NCI-H1417 (cell line): Measurements from ENCODE around the gene DOCK2.
"Not testable (repeated sequence)": the region's sequence is repeated elsewhere in the genome, so short reads cannot be mapped to it uniquely, and the experiment has no call there.

ENCODE experiments used
- DNase-seq, 3 experiments: peaks; one replicate each; lab custom pipeline; 2025; lab: John Stamatoyannopoulos, UW

DOCK2 gene

DNA sequence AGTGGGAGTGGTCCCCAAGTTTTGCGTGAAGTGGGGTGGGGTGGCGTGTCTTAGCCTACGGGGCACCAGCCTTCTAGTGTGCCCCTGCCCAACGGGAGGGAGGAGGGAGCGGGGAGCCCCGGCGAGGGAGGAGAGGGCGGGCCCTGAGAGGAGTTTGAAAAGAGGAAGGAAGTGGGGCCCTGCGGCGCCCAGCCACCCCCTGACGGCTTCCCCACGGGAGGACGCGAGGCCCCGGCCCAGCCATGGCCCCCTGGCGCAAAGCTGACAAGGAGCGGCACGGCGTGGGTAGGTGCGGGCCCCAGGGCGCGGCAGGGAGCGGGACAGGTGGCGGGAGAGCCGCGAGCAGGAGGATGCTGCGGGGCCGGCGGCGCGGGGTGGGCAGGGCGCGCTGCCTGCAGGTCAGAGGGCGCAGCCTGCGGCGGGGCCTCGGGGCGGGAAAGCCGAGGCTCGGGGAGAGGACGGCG is at the start of gene DOCK2:
Gene DOCK2 (plus strand): TSS at position 191 of the 464 bp plus-strand sequence. CDS start 52 bp downstream, at position 243.
- no peak for DNase-seq

DNA sequence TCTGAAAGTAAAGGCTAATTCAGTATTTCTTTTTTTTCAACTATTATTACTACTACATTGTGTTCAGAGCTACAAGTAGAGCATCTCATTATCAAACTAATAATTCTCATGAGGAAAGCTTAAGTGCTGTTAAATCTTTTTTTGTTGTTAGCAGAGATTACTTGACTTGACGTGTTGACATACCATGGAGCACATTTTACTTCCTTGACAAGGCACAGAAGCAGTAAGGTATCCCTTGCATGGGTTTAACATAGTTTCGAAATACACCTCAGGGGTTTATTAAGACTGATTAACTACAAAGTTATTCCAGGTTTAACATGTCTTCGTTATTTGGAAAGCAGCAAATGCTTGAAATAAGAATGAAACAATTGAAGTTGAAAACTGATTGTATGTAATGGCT is 46.5 kb upstream of the DOCK2 start:
- no peak for DNase-seq

DNA sequence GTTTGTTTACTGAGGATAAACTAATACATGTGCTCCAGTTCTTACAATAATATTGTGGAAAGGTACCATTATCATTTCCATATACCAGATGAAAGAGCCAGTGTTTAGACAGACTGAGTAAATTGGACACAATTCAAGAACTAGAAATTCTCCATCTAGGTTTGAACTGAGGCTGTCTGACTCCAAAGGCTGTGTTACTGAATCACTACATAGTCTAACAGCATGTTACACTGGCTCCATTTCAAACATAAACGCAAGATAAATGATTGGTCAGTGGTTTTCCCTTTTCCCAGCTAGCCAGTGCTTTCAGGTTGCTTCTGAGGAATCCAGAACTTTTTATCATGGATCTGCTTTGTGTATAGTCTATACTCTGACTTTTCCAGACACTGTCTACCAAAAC is 45.4 kb upstream of the DOCK2 start:
- no peak for DNase-seq

DNA sequence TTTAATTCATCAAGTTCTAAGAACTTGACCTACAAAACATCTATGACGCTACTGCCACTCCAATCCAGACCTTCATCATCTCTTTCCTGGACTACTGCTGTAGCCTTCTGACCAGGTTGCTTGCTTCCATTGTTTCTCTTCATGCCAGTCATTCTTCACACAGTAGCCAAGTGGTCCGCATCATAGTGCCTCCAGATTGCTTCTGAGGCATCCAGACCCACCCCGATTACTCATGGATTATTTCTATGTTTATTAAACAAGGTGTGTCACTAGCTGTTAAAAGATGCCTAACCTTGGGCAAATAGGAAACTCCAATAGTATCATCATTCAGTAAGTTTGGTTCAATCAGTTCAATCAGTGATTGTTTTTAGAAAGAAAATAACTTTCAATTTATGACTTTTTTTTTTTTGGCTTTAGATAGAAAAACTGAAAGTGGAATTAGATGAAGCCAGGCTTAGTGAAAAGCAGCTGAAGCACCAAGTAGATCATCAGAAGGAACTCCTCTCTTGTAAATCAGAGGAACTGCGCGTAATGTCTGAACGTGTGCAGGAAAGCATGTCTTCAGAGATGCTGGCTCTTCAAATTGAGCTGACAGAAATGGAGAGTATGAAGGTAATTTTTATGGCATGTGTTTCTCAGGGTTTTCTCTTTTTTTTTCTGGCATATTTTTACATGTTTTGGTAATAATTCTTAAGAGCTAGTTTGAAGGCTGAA is 44.0 kb upstream of the DOCK2 start:
- no peak for DNase-seq

DNA sequence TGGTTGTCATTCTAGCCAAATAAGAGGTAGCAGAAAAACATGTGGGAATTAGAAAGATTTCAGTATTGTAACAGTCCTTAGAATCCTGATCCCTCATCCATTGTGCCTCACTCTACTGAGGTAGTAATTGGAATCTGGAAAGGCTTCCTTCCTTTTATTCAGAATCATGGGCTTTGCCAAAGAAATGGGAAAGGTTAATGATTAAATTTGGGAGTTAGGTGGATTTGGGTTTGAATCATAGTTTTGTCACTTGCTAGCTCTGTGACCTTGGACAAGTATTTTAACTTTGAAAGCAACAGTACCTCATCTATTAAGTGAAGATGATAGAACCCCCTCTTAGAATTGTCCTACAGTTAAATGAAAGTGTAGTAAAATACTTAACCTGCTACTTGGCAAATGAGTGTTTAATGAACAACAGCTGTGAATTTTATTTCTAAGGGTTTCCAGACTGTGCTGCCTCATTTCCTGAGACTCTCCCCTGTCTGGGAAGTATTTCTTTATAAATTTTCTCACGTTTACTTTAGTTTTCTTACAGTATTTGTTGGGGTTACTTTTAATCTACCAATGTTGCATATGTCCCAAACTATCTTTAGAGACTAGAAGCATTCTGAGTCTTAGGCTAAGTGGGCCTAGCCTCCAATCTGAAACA is 41.8 kb upstream of the DOCK2 start:
- DNase-seq: no peak

DNA sequence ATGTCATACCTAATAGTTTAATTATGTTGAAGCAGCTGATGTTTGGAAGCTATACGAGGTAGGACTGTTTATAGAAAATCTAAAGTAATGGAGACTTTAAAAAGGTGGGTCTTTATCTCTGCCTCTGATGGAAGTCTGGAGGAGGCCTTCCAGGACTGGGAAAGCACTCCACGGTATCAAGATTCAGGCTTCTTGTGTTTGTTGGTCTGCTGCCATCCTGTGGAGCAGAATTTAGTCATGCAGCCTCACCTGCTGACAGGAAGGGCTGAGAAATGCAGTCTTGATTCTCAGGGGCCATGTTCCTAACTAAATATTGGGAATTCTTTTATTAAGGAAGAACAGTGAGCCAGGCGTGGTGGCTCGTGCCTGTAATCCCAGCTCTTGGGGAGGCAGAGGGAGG is 37.6 kb upstream of the DOCK2 start:
- no peak for DNase-seq

DNA sequence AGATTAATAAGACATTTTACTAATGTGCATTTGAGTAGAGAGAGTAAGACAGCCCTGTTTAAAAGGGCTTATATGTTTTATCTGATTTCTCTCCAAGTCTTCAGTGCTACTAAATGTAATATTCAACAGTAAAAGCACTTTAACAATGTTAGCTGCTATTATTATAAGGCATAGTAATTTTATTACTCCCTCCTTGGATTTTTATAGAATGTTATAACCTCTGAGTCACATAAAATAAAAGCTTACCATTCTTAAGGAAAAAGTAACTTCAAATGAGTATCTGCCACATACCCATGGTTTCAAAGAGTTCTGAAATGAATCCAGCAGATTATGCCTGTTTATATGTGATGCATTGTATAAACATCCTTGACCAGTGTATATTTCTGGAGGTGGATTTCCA is 34.5 kb upstream of the DOCK2 start:
- no peak for DNase-seq

DNA sequence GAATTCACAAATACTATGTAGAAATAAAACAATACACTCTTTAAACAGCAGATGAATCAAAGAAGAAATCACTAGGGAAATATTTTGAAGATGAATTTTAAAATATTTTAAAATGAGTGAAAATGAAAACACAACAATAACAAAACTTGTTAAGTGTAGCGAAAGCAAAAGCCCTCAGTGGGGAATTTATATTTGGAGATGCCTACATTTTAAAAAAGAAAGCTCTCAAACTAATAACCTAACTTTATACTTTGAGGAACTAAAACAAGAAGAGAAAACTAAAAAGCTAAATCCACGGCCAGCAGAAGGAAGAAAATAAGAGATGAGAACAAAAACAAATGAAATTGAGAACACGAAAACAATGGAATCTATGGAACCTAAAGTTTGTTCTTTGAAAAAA is 30.8 kb upstream of the DOCK2 start:
- DNase-seq: no peak

DNA sequence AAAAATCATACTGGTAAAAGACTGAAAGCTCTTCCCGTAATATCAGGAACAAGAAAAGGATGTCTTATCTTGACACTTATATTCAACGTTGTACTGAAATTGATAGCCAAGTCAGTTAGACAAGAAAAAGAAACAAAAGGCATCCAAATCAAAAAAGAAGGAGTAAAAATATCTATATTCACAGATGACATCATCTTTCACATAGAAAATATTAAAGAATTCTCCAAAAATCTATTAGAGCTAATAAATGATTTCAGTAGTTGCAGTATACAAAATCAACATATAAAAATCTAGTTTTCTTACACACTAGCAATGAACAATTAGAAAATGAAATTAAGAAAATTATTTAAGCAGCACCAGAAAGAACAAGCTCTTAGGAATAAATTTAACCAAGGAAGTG is 29.2 kb upstream of the DOCK2 start:
- DNase-seq: no peak

DNA sequence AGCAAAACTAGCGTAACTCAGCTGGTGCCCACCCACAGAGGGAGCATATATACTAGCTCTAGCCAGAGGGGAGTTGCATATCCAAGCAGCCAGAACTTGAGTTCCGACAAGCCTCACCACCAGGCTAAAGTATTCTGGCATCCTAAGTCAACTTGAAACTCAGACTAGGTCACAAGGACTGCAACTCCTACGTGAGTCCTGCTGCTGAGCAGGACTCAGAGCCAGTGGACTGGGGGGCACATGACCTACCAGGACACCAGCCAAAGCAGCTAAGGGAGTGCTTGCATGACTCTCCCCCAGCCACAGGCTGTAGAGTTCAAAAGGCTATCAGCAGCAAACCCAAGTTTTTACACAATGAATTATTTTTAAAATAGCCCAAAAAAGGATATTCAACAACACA is 27.4 kb upstream of the DOCK2 start:
- no peak for DNase-seq

DNA sequence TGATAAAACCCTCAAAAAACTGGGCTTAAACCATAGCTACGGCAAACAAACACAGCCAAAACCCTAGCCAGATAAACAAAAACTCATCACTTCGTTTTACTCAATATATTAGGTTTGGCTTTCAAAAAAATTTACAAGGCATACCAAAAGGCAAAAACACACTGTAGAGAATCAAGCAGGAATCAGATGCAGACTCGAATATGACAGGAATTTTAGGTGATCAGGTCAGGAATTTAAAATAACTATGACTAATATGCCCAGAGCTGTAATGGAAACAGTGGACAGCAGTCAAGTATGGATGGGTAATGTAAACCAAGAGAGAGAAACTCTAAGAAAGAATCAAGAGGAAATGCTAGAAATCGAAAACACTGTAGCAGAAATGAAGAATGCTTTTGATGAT is 26.5 kb upstream of the DOCK2 start:
- DNase-seq: no peak

DNA sequence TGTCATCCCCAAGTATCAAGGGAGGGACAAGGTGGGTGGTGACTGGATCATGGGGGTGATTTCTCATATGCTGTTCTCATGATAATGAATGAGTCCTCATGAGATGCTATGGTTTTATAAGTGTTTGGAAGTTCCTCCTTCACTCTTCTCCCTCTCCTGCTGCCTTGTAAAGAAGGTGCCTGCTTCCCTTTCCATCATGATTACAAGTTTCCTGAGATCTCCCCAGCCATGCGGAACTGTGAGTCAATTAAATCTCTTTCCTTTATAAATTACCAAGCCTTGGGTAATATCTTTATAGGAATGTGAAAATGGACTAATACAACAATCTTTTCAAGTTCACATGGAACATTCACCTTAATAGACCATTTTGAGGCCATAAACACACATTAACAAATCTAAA is 21.5 kb upstream of the DOCK2 start:
- no peak for DNase-seq

DNA sequence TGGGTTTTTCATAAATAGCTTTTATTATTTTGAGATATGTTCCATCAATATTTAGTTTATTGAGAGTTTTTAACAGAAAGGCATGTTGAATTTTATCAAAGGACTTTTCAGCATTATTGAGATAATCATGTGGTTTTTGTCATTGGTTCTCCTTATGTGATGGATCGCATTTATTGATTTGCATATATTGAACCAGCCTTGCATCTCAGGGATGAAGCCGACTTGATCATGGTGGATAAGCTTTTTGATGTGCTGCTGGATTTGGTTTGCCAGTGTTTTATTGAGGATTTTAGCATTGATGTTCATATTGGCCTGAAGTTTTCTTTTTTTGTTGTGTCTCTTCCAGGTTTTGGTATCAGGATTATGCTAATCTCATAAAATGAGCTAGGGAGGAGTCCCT is 12.8 kb upstream of the DOCK2 start:
- not testable (repeated sequence) for DNase-seq

DNA sequence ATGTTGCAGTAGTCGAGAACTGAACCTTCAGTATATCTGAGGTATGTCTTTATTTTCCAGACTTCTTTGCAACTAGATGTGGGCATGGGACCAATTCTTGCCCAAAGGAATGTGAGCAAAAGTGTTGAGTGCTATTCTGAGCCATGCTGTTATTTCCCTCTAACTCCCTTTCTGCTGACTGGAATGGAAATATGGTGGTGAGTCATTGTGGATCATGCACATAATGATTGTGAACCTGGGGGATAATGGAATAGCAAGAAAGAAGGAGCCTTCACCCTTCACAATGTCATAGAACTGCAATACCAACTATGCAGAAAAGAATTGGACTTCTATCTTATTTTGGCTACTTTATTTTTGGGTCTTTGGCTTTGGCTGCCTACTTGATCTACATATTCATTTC is 10.3 kb upstream of the DOCK2 start:
- DNase-seq: no peak

DNA sequence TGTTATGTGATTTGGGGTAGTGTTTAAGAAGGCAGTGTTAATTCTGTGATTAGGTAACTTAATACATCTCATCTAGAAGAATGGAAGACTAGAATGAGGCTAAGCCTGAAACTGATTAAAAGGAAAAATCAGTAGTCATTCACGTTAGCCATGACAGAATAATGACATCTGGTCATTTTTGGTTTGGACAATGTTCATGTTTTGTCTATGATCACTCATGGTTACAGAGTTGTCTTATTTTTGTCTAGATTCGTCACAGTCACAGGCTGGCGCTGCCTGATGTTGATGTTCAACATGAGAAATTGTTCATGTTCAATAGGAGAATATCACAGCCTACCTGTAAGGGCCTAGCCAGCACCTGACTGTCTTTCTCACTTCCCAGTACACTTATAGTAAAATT is 9.5 kb upstream of the DOCK2 start:
- DNase-seq: no peak

DNA sequence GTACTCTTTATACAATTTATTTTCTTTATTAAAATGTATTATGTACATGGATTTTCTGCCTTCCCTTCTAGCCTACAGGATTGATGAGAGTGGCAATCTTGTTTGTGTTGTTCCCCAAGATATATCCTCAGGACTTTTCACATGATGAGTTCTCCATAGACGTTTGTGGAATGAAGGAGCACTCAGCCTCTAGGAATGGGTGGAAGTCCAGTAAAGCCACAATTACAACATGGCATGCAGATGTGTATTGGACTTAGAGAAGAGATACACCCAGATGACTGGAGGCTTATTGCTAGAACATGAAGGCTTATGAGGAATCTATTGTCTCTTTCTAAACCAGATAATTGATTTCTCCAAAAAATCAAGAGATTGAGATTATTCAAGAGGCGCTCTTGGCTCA is 8.2 kb upstream of the DOCK2 start:
- DNase-seq: no peak

DNA sequence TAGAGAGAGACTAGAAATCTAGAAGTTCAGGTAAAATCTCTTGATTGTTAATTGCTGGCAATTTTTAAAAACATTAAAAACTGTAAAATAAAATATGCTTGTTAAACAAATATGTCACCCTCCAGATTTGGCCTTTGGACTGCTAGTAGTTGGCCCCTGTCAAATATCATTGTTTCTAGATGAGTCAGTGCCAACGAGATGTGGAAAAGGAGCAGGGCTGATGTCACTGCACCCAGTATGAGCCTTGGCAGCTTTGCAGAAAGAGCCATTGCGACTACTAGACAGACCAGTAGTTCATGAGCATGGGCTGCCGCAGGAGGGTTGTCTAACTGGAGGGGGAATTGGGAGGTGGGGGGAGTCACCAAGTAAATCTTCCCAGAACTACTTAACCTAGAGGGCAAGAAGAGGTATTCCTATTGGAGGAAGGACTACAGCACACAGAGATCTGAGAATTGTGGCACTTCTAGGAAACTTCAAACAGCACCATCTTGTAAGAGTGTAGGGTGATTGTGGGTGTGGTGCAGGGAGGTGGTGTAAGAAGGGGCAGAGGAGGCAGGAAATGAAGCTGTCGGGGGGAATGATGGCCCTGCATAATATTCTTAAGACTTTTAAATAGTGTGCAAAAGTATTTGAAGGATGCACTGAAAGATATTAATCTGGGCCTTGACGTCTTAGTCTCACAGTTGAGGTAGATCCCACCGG is 7.1 kb upstream of the DOCK2 start:
- no peak for DNase-seq

DNA sequence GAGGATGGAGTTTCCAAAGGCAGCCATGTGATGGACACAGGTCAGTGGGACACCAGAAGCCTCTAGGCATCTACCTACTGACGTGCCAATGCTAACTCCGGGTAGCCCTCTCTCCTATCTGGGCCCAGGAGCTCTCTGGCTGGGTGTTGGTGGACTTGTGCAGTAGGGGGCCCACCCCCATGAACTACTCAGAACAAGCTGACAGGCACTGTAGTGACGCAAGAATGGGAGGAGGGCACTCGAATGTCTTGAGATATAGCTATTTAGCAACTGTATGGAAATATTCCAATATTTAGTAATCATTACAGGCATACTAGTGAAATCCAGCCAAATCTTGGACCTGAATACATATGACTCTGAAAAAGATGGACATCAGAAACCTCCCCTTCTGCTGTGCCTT is 5.7 kb upstream of the DOCK2 start:
- no peak for DNase-seq

DNA sequence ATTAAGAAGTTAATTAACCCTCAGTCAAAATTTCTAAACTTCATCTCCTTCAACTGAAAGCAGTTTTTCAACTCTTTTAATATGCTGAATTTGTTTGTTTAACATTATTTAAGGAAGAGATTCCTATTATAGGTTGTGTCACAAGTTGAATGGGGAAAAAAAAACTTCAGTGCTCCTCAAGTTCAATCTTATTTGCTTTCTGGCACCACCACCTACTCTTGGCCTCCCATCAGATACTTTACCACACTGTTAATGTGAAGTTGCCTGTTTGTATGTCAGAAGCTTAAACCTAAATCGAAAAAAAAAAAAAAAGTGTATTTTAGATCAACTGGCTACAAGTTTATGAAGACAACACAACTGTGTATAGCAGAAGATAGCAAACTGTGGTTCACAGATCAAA is 4.1 kb upstream of the DOCK2 start:
- no peak for DNase-seq

DNA sequence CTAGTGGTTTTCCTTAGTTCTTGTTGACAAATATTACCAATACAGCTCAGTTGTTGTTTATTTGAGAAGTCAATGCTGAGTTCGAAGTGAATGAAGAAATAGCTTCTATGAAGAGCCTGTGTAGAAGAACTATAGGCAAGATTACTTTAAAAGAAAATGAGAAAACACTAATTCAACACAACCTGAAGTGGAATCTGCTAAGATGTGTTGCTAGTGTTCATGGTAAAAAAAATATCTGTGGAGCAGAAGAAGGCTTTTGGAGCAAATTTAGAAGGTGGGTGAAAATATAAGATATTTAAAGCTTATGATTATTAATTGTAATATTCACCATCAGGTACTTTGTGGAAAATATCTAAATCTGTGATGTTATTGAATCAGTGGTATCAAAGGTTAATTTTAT is 2.5 kb upstream of the DOCK2 start:
- DNase-seq: no peak

DNA sequence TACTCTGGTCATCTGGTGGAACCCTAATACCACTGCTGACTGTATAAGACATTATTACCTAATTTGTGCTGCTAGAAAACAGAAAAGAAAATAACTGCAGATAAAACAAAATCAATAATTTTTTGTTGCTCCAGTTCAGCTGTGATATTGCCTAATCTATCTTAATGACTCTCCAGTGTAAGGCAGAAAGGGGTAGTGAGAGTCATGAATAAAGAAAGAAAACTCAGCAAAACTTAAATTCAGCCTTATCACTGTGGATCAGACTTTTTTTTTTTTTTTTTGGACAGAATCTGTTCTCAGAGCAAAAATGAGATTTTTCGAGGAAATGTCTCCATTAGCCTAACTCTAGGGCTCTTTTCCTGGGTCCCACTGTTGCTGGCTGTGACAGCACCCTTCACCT is 1.1 kb upstream of the DOCK2 start:
- no peak for DNase-seq

DNA sequence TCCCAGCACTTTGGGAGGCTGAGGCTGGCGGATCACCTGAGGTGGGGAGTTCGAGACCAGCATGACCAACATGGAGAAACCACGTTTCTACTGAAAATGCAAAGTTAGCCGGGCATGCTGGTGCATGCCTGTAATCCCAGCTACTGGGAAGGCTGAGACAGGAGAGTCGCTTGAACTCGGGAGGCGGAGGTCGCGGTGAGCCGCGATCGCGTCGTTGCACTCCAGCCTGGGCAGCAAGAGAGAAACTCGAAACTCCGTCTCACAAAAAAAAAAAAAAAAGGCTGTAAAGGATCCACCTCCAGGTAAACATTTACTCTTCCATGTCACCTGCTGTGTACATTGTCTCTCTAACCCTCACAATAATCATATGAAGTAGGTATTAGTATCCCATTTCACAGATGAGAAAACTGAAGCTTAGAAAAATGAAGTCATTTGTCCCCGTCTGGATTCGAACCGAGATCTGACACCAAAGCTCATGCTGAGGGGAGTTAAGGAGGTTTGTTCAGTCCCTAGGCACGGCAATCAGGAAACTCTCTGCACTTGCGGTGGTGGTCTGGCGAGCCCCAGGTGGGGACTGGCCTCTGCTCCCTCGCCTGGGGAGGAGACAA is 494 bp upstream of the DOCK2 start:
- no peak for DNase-seq

DNA sequence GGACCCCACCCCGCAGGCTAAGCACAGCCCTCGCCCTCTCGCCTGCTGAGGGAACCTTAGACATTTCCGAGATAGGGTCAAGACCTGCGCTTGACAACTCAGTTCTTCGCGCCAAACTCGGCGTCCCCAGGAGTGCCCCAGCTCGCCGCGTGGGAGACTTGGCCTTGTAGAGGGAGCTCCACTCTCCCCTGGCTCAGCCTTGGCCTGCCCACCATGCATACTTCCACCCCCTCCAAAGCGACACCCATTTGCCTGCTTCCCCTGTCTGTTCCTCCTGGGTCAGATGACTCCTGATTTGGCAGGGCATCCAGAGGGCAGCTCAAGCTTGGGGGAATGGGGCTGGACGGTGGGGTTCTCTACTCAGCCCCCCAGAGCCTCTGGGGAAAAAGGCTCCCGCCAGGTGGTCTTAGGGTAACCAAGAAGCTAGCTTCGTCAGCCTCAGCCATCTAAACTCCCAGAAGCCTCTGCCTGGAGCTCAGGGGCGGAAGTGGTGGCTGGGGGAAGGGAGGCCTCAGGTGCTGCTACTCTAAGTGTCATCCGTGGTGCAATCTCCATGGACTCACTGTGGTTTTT is 560 bp downstream of the DOCK2 start:
- no peak for DNase-seq
